GM18526 (cell line): ENCODE data around the gene MYL9.

ENCODE experiments used
- POLR2A ChIP-seq: IDR thresholded peaks from 3 replicates; pipeline ENCODE4 v1.6.1; 2011; ENCODE audit not compliant: insufficient read length; ENCODE audit errors: extremely low read depth

MYL9 gene

GRCh38 chr20:36562724-36563123 is 21.4 kb downstream of the MYL9 start:
- TF ChIP-seq POLR2A, result no peak

- no peak for TF ChIP-seq POLR2A
These were observed 22.1 kb downstream of the MYL9 start for GRCh38 chr20:36563374-36563773.

GRCh38 chr20:36565520-36565919 is 24.2 kb downstream of the MYL9 start:
- TF ChIP-seq POLR2A, result no peak

DNA sequence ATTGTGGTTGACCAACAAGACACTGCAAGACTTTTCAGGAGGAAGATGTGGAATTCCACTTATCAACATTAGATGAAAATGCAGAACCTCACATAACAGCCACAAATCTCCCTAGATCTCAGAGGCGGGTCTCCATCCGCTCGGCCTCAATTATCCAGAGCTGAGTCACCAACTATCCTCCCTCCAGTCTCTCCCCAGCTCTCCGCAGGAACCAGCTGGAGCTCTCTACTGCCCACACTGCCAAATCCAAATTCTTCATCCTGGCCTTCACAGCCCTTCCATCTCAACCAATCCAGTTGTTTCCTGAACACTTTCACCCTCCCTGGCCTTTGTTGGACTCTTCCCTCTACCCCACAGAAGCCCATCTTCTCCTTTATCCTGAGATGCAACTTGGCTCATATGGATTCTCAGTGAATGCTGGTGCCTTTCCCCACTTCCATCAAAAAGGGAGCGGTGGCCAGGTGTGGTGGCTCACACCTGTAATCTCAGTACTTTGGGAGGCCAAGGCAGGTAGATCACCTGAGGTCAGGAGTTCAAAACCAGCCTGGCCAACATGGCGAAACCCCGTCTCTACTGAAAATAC is 28.6 kb downstream of the MYL9 start:
- TF ChIP-seq POLR2A, result no peak

DNA sequence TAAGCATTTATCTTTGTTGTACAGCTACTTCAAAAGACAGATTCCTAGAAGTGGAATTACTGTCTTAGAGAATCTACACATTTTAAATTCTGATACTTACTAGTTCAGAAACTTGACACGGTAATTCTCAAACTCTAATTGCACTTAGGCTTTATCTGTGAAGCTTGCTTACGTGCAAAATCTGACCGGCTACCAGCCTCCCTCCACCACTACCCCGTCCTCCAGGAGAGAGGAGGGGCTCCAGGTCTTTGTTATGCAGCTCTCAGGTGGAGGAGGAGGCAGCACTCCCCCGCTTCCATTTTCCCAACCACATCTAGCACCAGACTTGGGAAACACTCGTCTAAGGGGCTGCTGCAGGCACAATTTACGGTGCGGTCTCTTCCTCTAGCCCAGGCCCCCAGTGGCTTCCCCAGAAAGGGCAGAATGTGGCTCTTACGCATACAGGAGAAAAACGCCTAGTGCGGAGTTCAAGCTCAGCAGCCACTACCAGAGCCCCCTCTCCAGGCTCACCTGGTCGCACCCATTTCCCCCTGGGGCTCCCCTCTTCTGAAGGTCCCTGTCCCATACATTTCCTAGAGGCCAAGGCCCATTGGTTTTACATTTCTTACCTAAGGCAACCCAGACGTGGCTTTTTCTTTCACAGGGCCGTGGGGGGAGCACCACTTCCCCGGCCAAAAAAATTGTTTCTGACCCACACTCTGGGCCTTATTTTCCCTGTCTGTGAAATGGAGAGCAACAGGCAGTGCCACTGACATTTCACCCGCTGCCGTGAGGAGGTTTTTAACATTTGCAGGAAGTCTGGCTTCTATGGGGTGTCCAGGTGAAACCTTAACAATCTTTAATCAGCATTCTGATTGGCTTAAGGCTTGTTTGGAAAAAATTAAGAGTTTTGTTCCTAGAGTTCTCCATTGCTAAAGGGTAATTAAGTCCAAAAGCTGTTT is 30.5 kb downstream of the MYL9 start:
- no peak for TF ChIP-seq POLR2A

- no peak for TF ChIP-seq POLR2A
These were observed 31.4 kb downstream of the MYL9 start for GRCh38 chr20:36572701-36573102.

DNA sequence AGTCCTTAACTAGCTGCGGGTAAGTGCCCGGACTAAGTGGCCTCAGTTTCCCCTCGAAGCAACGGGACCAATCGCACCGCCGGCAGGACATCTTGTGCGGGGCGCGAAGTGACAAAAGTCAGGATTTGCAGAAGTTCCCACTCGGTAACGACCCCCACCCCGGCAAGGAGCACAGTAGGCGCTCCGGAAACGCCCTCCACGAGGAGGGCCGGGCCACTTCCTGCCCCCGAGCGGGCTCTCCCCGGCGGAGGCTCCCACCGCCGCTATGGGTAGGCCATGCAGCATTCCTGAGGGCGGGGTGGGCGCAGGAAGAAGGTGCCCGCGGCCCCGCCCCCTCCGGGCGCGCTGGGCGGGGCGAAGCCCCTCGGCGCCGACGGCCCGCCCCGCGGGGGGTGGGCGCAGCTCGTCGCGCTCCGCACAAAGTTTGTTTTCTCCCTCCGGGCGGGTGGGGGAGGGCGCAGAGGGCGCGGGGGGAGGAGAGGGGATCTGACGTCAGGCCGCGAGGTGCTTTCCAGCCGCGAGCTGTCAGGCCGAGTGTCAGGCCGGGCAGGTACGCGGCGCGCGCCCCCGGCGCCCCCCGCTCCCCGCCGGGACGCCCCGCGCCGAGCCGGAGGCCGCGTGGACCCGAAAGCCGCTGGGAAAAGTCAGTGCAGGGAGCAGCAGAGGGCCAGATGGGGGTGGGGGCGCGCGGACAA is 31.9 kb downstream of the MYL9 start, which contains the start of gene TGIF2:
Gene TGIF2, plus strand, starts transcription at position 495 of the 695 bp plus-strand sequence. CDS start 5,178 bp downstream, outside the sequence.
- peak; percentile 63 for TF ChIP-seq POLR2A

DNA sequence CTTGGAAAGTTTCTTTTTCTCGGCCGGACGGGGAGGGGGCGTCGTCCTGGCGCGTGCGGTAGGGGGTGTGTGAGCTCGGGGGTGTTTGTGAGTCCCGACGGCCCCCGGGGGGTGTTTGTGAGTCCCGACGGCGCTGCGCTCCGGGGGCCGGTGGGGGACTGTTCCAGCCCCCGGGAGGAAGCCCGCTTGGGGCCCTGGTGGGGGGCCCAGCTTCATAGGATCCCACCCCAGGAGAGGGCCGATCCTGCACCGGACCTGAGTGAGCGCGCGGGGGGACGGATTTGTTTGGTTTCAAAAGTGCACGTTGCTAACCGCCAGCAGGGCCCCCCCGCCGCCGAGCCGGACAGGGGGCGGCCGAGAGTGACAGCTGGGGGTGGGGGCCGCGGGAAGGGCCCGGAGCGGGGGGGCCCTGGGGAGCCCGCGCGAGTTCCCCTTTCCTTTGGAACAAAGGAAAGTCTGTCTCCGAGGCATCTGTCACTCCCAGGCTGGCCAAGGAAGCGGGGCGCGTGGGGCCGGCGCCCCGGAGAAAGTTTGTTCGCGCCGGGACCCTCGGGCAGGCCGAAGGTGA is 32.6 kb downstream of the MYL9 start:
- TF ChIP-seq POLR2A, result peak; percentile 4

GRCh38 chr20:36574366-36575135 is 33.2 kb downstream of the MYL9 start:
- TF ChIP-seq POLR2A, result peak; percentile 16

GRCh38 chr20:36576081-36576445 is 34.7 kb downstream of the MYL9 start:
- no peak for TF ChIP-seq POLR2A

- no peak for TF ChIP-seq POLR2A
These were observed 37.2 kb downstream of the MYL9 start for GRCh38 chr20:36578356-36579041.

DNA sequence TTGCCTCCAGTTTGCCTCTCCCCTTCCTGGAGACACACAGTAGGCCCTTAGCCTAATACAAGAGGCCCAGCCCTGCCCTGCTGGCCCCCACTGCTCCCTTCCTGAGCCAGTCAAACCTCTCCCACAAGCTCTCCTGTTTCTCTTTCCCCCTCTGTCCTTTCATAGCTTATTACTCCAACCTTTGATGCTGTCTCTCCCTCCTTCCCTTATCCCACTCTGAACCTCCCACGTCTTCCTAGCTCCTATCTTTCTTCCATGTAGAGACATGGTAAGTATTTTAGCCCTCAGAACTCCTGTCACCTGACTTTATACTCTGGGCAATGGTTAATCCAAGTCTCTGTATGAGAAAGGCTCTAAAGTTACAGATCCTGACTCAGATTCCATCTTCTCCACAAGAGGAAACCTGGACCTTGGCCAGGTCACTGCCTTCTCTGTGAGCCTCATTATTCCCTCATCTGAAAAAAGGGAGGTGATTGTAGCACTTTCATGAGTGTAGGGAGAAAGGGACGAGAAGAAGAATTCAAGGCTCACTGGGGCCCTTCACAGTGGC is 38.8 kb downstream of the MYL9 start:
- TF ChIP-seq POLR2A, result no peak

DNA sequence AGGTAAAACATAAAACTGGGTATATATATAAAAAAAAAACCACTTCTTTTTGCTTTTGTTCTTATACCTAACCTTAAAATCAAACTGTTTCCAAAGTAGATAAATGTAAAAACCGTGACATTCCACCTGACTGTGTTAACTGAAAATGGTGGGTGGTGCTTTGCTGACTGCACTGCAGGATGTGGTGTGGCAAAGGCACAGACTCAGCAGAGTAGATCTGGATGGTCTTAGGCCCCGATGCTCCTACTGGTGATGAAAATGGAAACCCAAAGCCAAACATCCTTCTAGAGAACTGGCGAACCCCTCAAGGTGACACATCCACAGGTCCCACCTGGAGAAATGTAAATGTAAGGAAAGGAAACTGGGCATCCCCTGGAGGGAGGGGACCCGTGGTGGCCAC is 41.0 kb downstream of the MYL9 start:
- TF ChIP-seq POLR2A, result no peak

GRCh38 chr20:36582821-36583220 is 41.5 kb downstream of the MYL9 start:
- no peak for TF ChIP-seq POLR2A

- no peak for TF ChIP-seq POLR2A
These were observed 42.7 kb downstream of the MYL9 start for GRCh38 chr20:36584018-36584481.
